IPS-18a (cell line): ENCODE results near the gene DNAJC6.

Experiments
- H3K27ac ChIP-seq: one replicate; pipeline ENCODE4 v1.5.1; 2013; ENCODE audit warnings: low read length
- H3K27me3 ChIP-seq: one replicate; pipeline ENCODE4 v1.6.1; 2013; ENCODE audit warnings: mild to moderate bottlenecking, low read length; ENCODE audit not compliant: control insufficient read depth, insufficient read depth
- H3K36me3 ChIP-seq: one replicate; pipeline ENCODE4 v1.6.1; 2013; ENCODE audit warnings: low read depth, low read length; ENCODE audit not compliant: control insufficient read depth
- H3K4me1 ChIP-seq: one replicate; pipeline ENCODE4 v1.6.1; 2013; ENCODE audit warnings: low read depth, low read length; ENCODE audit not compliant: control insufficient read depth
- H3K4me3 ChIP-seq: one replicate; pipeline ENCODE4 v1.5.1; 2013; ENCODE audit warnings: low read length
- H3K9ac ChIP-seq: one replicate; pipeline ENCODE4 v1.6.1; 2013; ENCODE audit warnings: mild to moderate bottlenecking, low read length, moderate library complexity
- H3K9me3 ChIP-seq: one replicate; pipeline ENCODE4 v1.6.1; 2013; ENCODE audit warnings: low read depth, low read length; ENCODE audit not compliant: control insufficient read depth

Gene DNAJC6

GRCh38 chr1:65414538-65414937, 105.2 kb downstream of the DNAJC6 start:
- Histone ChIP-seq H3K9me3 (no peaks in the 10 kb centered on the region), H3K4me1 (peaks cover 16% of the 10 kb centered on the region), H3K27me3 (no peaks in the 10 kb centered on the region), H3K4me3 (no peak overlapping the region), H3K9ac (no peak overlapping the region), H3K36me3 (no peaks in the 10 kb centered on the region), H3K27ac (no peak overlapping the region)

- H3K9me3 ChIP-seq: no peaks in the 10 kb centered on the region
- no peaks in the 10 kb centered on the region for H3K36me3 ChIP-seq
- H3K27ac ChIP-seq: no peak overlapping the region
- H3K27me3 ChIP-seq: no peaks in the 10 kb centered on the region
- H3K4me1 ChIP-seq: peaks cover 21% of the 10 kb centered on the region
- no peak overlapping the region for H3K4me3 ChIP-seq
- no peak overlapping the region for H3K9ac ChIP-seq
Measured at GRCh38 chr1:65416767-65417166, 107.4 kb downstream of the DNAJC6 start.

- no peaks in the 10 kb centered on the region for H3K27me3 ChIP-seq
- H3K9ac ChIP-seq: no peak overlapping the region
- H3K4me1 ChIP-seq: peaks cover 27% of the 10 kb centered on the region
- H3K36me3 ChIP-seq: no peaks in the 10 kb centered on the region
- H3K27ac ChIP-seq: no peak overlapping the region
- H3K9me3 ChIP-seq: no peaks in the 10 kb centered on the region
- H3K4me3 ChIP-seq: no peak overlapping the region
Measured at GRCh38 chr1:65417729-65418128, 108.4 kb downstream of the DNAJC6 start.

DNA sequence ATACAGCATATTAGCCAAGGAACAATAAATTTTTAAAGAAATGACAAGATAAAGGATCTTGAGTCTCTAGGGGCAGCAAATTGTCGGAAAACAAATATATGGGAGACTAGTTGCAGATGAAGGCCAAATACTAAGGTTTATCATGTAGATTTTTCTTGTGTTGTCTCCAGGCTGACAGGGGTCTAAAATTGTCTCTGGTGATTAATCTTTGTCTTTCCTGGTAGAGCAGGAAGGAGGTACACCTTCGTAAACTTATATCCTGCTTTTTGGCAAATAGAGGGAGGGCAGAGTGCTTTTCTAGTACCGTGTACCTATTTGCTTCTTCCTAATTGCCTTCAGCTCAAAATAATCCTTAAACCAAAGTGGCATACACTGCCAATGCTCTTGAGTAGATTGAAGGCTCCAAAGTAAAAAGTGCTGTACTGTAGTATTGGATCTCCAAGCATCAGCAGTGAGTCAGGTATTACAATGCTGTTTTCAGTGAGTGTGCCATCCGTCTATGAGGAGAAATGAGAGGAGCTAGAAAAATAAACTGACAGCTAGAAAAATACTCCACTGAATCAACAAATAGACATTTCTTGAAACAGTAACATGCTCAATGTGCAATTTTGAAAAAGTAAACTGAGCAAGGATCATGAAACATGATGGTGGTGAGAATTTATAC, 109.3 kb downstream of the DNAJC6 start:
- Histone ChIP-seq H3K4me1 (peaks cover 27% of the 10 kb centered on the region), H3K27ac (no peak overlapping the region), H3K36me3 (no peaks in the 10 kb centered on the region), H3K27me3 (no peaks in the 10 kb centered on the region), H3K9ac (no peak overlapping the region), H3K4me3 (peak overlapping the region; percentile 84), H3K9me3 (no peaks in the 10 kb centered on the region)

- Histone ChIP-seq H3K36me3 (no peaks in the 10 kb centered on the region), H3K4me3 (peak overlapping the region; percentile 89), H3K4me1 (peaks cover 27% of the 10 kb centered on the region), H3K27ac (peak overlapping the region; percentile 51), H3K9me3 (no peaks in the 10 kb centered on the region), H3K27me3 (no peaks in the 10 kb centered on the region), H3K9ac (peak overlapping the region; percentile 31)
Measured at GRCh38 chr1:65419681-65420589, 110.6 kb downstream of the DNAJC6 start.

DNA sequence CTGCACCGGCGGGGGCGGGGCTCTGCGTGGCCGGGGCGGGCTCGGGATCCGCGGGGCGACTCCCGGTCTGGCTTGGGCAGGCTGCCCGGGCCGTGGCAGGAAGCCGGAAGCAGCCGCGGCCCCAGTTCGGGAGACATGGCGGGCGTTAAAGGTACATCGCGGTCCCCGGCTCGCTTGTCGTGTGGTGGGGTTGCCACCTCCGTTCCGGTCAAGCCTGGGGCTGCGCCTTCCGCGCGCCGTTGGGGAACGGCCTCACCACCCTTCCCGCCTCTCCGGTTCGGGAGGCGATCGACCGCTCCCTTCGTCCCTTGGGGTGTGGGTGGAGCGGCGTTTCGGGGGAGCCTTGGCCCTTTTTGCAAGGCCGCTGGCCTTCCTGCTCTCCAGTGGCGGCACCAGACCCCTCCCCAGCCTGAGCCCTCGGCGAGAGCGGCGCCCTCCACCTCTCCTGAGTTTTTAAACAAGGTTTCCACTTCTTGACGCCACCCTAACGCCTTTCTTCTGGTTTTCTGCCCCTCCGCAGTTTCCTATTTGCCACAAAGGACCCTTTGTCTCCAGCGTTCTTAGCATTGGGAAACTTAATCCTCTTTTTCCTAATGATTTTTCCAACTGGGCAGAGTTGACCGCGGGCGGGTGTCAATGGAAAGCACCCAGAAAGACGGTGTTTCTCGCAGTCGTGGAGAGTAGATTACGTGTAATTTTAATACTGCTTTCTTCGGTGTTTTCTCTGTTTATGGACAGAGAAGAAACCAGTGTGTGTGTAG, 111.4 kb downstream of the DNAJC6 start, which contains the start of the genes LEPR and LEPROT:
Gene LEPR (plus strand): TSS at position 79 of the 761 bp plus-strand sequence. CDS start 144,898 bp downstream, outside the sequence.
Gene LEPROT (plus strand): TSS at position 79 of the 761 bp plus-strand sequence. CDS start 57 bp downstream, at position 136.
- Histone ChIP-seq H3K27ac (peak within 1 kb of the TSS; percentile 78), H3K4me3 (peak within 1 kb of the TSS; percentile 89), H3K9ac (peak within 1 kb of the TSS; percentile 93), H3K36me3 (no peaks in the 10 kb centered on the region), H3K4me1 (peaks cover 36% of the 10 kb centered on the region), H3K9me3 (no peaks in the 10 kb centered on the region), H3K27me3 (no peaks in the 10 kb centered on the region)

- H3K27me3 ChIP-seq: no peaks in the 10 kb centered on the region
Measured at GRCh38 chr1:65421351-65422025, 112.1 kb downstream of the DNAJC6 start.

GRCh38 chr1:65422241-65423203, 113.2 kb downstream of the DNAJC6 start:
- no peaks in the 10 kb centered on the region for H3K9me3 ChIP-seq
- H3K27me3 ChIP-seq: no peaks in the 10 kb centered on the region
- H3K27ac ChIP-seq: no peak overlapping the region
- H3K4me1 ChIP-seq: peaks cover 40% of the 10 kb centered on the region
- H3K9ac ChIP-seq: no peak overlapping the region
- peaks cover 4% of the 10 kb centered on the region for H3K36me3 ChIP-seq
- H3K4me3 ChIP-seq: peak overlapping the region; percentile 89

More at GRCh38 chr1:65421351-65422025, 112.1 kb downstream of the DNAJC6 start:
- H3K36me3 ChIP-seq: peaks cover 4% of the 10 kb centered on the region
- H3K9me3 ChIP-seq: no peaks in the 10 kb centered on the region
- H3K9ac ChIP-seq: peak overlapping the region; percentile 93
- peaks cover 42% of the 10 kb centered on the region for H3K4me1 ChIP-seq
- H3K27ac ChIP-seq: peak overlapping the region; percentile 78
- H3K4me3 ChIP-seq: peak overlapping the region; percentile 89

DNA sequence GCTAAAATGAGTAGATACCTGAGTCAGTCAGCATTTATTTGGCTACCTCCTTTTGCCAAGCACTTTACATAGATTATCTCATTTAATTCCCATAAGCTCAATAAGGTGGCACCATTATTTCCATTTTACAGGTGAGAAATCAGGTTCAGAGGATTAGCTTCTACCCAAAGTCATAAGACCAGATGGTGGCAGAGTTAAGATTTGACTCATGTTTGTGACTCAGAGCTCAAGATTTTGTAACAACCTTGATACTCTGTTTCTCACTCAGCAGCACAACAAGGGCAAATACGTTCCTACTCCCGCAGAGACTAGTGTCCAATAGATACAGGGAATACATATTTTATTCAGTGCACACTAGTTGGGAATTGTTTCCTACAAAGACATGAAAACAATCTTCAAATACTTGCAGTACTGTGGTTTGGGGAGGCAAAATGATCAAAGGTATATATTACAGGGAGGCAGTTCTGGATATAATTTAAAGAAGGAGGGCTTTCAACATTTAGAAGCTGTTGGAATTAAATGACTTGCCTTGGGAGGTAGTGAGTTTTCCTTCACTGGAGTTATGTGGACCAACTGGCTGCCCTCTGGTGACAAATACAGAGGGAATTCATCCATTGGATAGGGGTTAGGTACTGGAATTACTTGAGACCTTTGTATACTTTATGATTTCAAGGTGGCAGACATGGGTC, 114.7 kb downstream of the DNAJC6 start:
- Histone ChIP-seq H3K27me3 (no peaks in the 10 kb centered on the region), H3K4me3 (no peak overlapping the region), H3K27ac (no peak overlapping the region), H3K4me1 (peaks cover 29% of the 10 kb centered on the region), H3K9ac (no peak overlapping the region), H3K36me3 (peaks cover 4% of the 10 kb centered on the region), H3K9me3 (no peaks in the 10 kb centered on the region)

GRCh38 chr1:65424573-65424889, 115.2 kb downstream of the DNAJC6 start:
- H3K27ac ChIP-seq: no peak overlapping the region
- H3K4me1 ChIP-seq: peaks cover 26% of the 10 kb centered on the region
- no peaks in the 10 kb centered on the region for H3K27me3 ChIP-seq
- no peak overlapping the region for H3K4me3 ChIP-seq
- no peaks in the 10 kb centered on the region for H3K9me3 ChIP-seq
- H3K36me3 ChIP-seq: peaks cover 4% of the 10 kb centered on the region
- H3K9ac ChIP-seq: no peak overlapping the region
